ENCODE data around the gene C5orf58. TPM values are rescaled to one million over a fixed set of nuclear protein-coding genes. Genes with fewer than 3 reads are reported as not detected.
A peak's percentile ranks its signal among the peaks of the same experiment; 100 is the strongest.

C5orf58 gene
- total RNA-seq, 4 donors from 2014 or later: not detected

DNA sequence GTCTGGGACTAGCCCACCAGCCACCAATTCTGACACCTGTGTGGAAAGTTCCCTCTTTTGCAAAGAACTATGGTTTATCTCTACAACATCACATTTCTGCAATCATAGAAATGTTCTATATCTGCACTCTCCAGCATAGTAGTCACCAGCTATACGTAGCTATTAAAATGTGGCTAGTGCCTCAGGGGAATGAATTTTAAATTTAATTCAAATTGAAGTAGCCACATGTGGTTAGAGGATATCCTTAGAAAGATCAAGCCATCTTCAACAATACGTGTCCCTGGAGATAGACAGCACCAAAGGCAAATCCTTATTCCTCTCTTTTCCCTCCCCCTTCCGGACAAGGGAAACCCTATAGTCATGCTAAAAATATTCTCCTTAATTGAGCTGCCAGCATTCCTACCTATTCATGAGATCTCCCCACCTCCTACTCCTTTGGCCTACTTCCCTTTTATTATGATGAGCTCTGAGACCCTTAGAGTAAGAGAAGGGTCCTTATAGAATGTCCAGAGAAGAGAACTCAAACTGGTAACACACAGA, 53.7 kb downstream of the C5orf58 start:
- Histone ChIP-seq H3K4me1 (peaks cover 0 to 12% (median 1%) of the 10 kb centered on the region in 4 donors), H3K4me3 (no peak overlapping the region), H3K9me3 (no peaks in the 10 kb centered on the region), H3K27ac (peak overlapping the region in 2 of 4 donors; percentile 23 to 70), H3K27me3 (no peaks in the 10 kb centered on the region), H3K36me3 (peaks cover 0 to 3% (median 0%) of the 10 kb centered on the region in 3 donors)
- TF ChIP-seq CTCF (IDR thresholded peaks at IDR 0.05): no peak
- no peak for TF ChIP-seq POLR2A (IDR thresholded peaks at IDR 0.05)
- no peak for DNase-seq

GRCh38 chr5:170287532-170287931, 54.7 kb downstream of the C5orf58 start:
- DNase-seq: peak in 1 of 3 donors; percentile 72
- peak overlapping the region; percentile 26 to 71 (median 65) for H3K27ac ChIP-seq
- H3K4me1 ChIP-seq: peaks cover 0 to 12% (median 1%) of the 10 kb centered on the region in 4 donors
- H3K4me3 ChIP-seq: no peak overlapping the region
- no peaks in the 10 kb centered on the region for H3K9me3 ChIP-seq
- peaks cover 0 to 3% (median 0%) of the 10 kb centered on the region in 3 donors for H3K36me3 ChIP-seq
- TF ChIP-seq CTCF (IDR thresholded peaks at IDR 0.05): no peak
- no peak for TF ChIP-seq POLR2A (IDR thresholded peaks at IDR 0.05)
- no peaks in the 10 kb centered on the region for H3K27me3 ChIP-seq

DNA sequence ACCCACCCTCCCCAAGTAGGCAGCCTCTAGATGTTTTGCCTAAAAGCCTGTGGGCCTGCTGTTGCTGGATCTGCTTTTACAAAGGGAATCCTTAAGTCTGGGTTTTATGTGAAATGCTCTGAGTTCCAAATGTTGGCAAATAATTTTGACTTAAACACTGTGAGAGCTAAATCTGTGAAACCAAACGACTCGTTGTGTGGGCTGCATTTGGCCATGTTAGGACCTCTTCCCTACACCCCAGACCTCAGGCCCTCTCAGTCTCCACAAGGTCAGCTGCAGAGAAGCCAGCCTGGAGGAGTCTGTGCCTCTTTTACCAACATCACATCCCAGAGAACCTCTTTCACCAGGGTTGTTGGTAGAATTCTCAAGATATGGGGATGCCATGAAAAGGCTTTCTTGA, 55.4 kb downstream of the C5orf58 start:
- no peak overlapping the region for H3K4me3 ChIP-seq
- H3K27ac ChIP-seq: peak overlapping the region; percentile 26 to 71 (median 65)
- no peak for DNase-seq
- no peak for TF ChIP-seq CTCF (IDR thresholded peaks at IDR 0.05)
- no peak for TF ChIP-seq POLR2A (IDR thresholded peaks at IDR 0.05)
- H3K9me3 ChIP-seq: no peaks in the 10 kb centered on the region
- peaks cover 0 to 12% (median 4%) of the 10 kb centered on the region in 4 donors for H3K4me1 ChIP-seq
- H3K36me3 ChIP-seq: peaks cover 0 to 3% (median 0%) of the 10 kb centered on the region in 3 donors
- H3K27me3 ChIP-seq: no peaks in the 10 kb centered on the region

DNA sequence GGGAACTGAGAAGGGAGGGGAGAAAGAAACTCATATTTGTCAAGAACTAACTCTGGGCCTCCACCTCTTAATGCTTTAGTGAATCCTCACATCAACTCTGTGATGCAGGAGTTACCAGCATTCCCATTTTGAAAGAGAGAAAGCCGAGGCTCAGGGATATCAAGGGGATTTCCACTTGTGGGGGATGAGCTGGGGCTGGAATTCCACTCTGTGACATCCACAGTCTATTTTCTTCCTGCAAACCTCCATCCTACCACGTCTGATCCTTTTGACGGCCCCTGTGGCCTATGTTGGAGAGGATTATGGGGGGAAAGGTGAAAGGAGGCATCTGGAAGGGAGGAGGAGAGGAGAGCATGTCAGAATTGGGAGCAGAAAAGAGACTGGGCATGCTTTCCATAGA, 55.8 kb downstream of the C5orf58 start:
- H3K27ac ChIP-seq: peak overlapping the region in 3 of 4 donors; percentile 32 to 71 (median 70)
- peaks cover 0 to 12% (median 4%) of the 10 kb centered on the region in 4 donors for H3K4me1 ChIP-seq
- no peak for TF ChIP-seq CTCF (IDR thresholded peaks at IDR 0.05)
- TF ChIP-seq POLR2A (IDR thresholded peaks at IDR 0.05): no peak

GRCh38 chr5:170289121-170289520, 56.3 kb downstream of the C5orf58 start:
- H3K9me3 ChIP-seq: no peaks in the 10 kb centered on the region
- TF ChIP-seq POLR2A (IDR thresholded peaks at IDR 0.05) (no peak), CTCF (IDR thresholded peaks at IDR 0.05) (no peak)
- H3K36me3 ChIP-seq: peaks cover 0 to 2% (median 0%) of the 10 kb centered on the region in 3 donors
- no peaks in the 10 kb centered on the region for H3K27me3 ChIP-seq
- no peak overlapping the region for H3K4me3 ChIP-seq
- peak overlapping the region; percentile 8 to 71 (median 51) for H3K27ac ChIP-seq
- peaks cover 0 to 12% (median 4%) of the 10 kb centered on the region in 4 donors for H3K4me1 ChIP-seq
- DNase-seq: no peak

More for the DNA sequence above, 55.8 kb downstream of the C5orf58 start:
- Histone ChIP-seq H3K27me3 (no peaks in the 10 kb centered on the region), H3K4me3 (no peak overlapping the region), H3K36me3 (peaks cover 0 to 3% (median 0%) of the 10 kb centered on the region in 3 donors), H3K9me3 (no peaks in the 10 kb centered on the region)
- no peak for DNase-seq
